ENCODE measurements around the gene AK3. TPM values are rescaled to one million over a fixed set of nuclear protein-coding genes. Genes with fewer than 3 reads are reported as not detected.

The AK3 gene
- total RNA-seq, 1 experiment from 2014 or later = 61.0 TPM

GRCh38 chr9:4674783-4675182 lies 66.2 kb downstream of the AK3 start:
- DNase-seq (ENCODE audit: unreplicated experiment) = peak; percentile 83
- Mint-ChIP-seq H3K4me3 (ENCODE audit: unreplicated experiment) (no peak overlapping the region), H3K9me3 (ENCODE audit: unreplicated experiment) (peaks cover 6% of the 10 kb centered on the region), H3K27me3 (ENCODE audit: insufficient read depth, unreplicated experiment) (no peaks in the 10 kb centered on the region), H3K36me3 (ENCODE audit: insufficient read depth, unreplicated experiment) (peaks cover 6% of the 10 kb centered on the region), H3K4me1 (ENCODE audit: insufficient read depth, unreplicated experiment) (peaks cover 14% of the 10 kb centered on the region), H3K27ac (ENCODE audit: low read depth, unreplicated experiment) (peak overlapping the region; percentile 57)
- intact Hi-C loops (cut with micrococcal nuclease) = no loop called here
- POLR2A ChIA-PET = interaction anchor here (0.6 to 2.7 kb wide), 12 partner anchors 9 to 372 kb away, joined by 3 to 27 read pairs (median 4); partner anchors contain the start of genes AK3, JAK2, PLPP6 and RCL1
- TF ChIP-seq CTCF (IDR thresholded peaks at IDR 0.05; ENCODE audit: unreplicated experiment) = no peak
- CTCF ChIA-PET = interaction anchor here (1.1 to 1.8 kb wide), 5 partner anchors 9 to 292 kb away, joined by 3 to 9 read pairs (median 8); partner anchors contain the start of genes PLPP6 and SPATA6L
- no TSS peak for BruUV-seq (replicated peaks)

GRCh38 chr9:4671737-4672136 lies 69.3 kb downstream of the AK3 start:
- Mint-ChIP-seq H3K36me3 (ENCODE audit: insufficient read depth, unreplicated experiment) (peaks cover 6% of the 10 kb centered on the region), H3K27me3 (ENCODE audit: insufficient read depth, unreplicated experiment) (no peaks in the 10 kb centered on the region), H3K4me3 (ENCODE audit: unreplicated experiment) (no peak overlapping the region), H3K4me1 (ENCODE audit: insufficient read depth, unreplicated experiment) (peaks cover 14% of the 10 kb centered on the region), H3K27ac (ENCODE audit: low read depth, unreplicated experiment) (no peak overlapping the region), H3K9me3 (ENCODE audit: unreplicated experiment) (peaks cover 6% of the 10 kb centered on the region)
- CTCF ChIA-PET = interaction anchor here (1.1 kb wide), 1 partner anchor 10 kb away, joined by 3 read pairs; the partner anchor contains the start of gene PLPP6
- POLR2A ChIA-PET = interaction anchor here (0.5 to 1.0 kb wide), 2 partner anchors 9 to 53 kb away, joined by 3 read pairs; no protein-coding TSS in a partner anchor
- no peak for TF ChIP-seq CTCF (IDR thresholded peaks at IDR 0.05; ENCODE audit: unreplicated experiment)
- no TSS peak for BruUV-seq (replicated peaks)
- intact Hi-C loops (cut with micrococcal nuclease) = no loop called here
- no peak for DNase-seq (ENCODE audit: unreplicated experiment)

- intact Hi-C loops (cut with micrococcal nuclease) = no loop called here
- no TSS peak for BruUV-seq (replicated peaks)
- peaks cover 2% of the 10 kb centered on the region for H3K36me3 Mint-ChIP-seq (ENCODE audit: insufficient read depth, unreplicated experiment)
- H3K4me3 Mint-ChIP-seq (ENCODE audit: unreplicated experiment) = no peak overlapping the region
- H3K9me3 Mint-ChIP-seq (ENCODE audit: unreplicated experiment) = peaks cover 2% of the 10 kb centered on the region
- no peak overlapping the region for H3K27ac Mint-ChIP-seq (ENCODE audit: low read depth, unreplicated experiment)
- TF ChIP-seq CTCF (IDR thresholded peaks at IDR 0.05; ENCODE audit: unreplicated experiment) = no peak
- DNase-seq (ENCODE audit: unreplicated experiment) = no peak
- ChIA-PET CTCF (interaction anchor here (0.5 to 1.1 kb wide), 3 partner anchors 9 to 286 kb away, joined by 3 to 5 read pairs (median 3); partner anchors contain the start of gene PLPP6), POLR2A (interaction anchor here (1.1 kb wide), 1 partner anchor 9 kb away, joined by 3 read pairs; the partner anchor contains the start of gene CDC37L1)
- H3K4me1 Mint-ChIP-seq (ENCODE audit: insufficient read depth, unreplicated experiment) = peaks cover 20% of the 10 kb centered on the region
- H3K27me3 Mint-ChIP-seq (ENCODE audit: insufficient read depth, unreplicated experiment) = no peaks in the 10 kb centered on the region
Measured at GRCh38 chr9:4670591-4670990, 70.4 kb downstream of the AK3 start.

GRCh38 chr9:4669890-4670289 lies 71.1 kb downstream of the AK3 start:
- Mint-ChIP-seq H3K9me3 (ENCODE audit: unreplicated experiment) (no peaks in the 10 kb centered on the region), H3K36me3 (ENCODE audit: insufficient read depth, unreplicated experiment) (no peaks in the 10 kb centered on the region), H3K4me1 (ENCODE audit: insufficient read depth, unreplicated experiment) (peaks cover 20% of the 10 kb centered on the region), H3K27ac (ENCODE audit: low read depth, unreplicated experiment) (no peak overlapping the region), H3K4me3 (ENCODE audit: unreplicated experiment) (no peak overlapping the region), H3K27me3 (ENCODE audit: insufficient read depth, unreplicated experiment) (no peaks in the 10 kb centered on the region)
- TF ChIP-seq CTCF (IDR thresholded peaks at IDR 0.05; ENCODE audit: unreplicated experiment) = no peak
- BruUV-seq (replicated peaks) = no TSS peak
- no peak for DNase-seq (ENCODE audit: unreplicated experiment)
- POLR2A ChIA-PET = interaction anchor here (1.1 kb wide), 1 partner anchor 9 kb away, joined by 3 read pairs; the partner anchor contains the start of gene CDC37L1
- intact Hi-C loops (cut with micrococcal nuclease) = loop anchor here (10.0 kb wide), 1 partner anchor 285 kb away; no protein-coding TSS in a partner anchor
- CTCF ChIA-PET = interaction anchor here (0.5 to 0.8 kb wide), 2 partner anchors 89 to 285 kb away, joined by 3 to 5 read pairs; no protein-coding TSS in a partner anchor
